Dermis blood vessel endothelial cell (primary cell): Measurements from ENCODE around the gene CEP57L1. TPM values are rescaled to one million over a fixed set of nuclear protein-coding genes. Genes with fewer than 3 reads are reported as not detected.
A peak's percentile ranks its signal among the peaks of the same experiment; 100 is the strongest.

Experiments used
- DNase-seq: peaks from one replicate; pipeline ENCODE4 v3.0.0; 2010
- total RNA-seq: library from RNA; depleted of rRNA; stranded (reverse); fragments of >200 nt; gene quantifications from 2 replicates; pipeline ENCODE4 v1.2.3, GENCODE V29; 2014

Gene CEP57L1
- 17.9 and 24.9 TPM in 2 replicates for total RNA-seq

- peak; percentile 99 for DNase-seq
These were observed at the start of gene CEP57L1 for GRCh38 chr6:109095036-109095834. TSS of gene CEP57L1 (plus strand) at chr6:109095507. CDS start at chr6:109145222, 49,715 bp downstream.

- no peak for DNase-seq
These were observed 47.1 kb upstream of the CEP57L1 start for GRCh38 chr6:109048176-109048575.

GRCh38 chr6:109048670-109049415 lies 46.5 kb upstream of the CEP57L1 start:
- no peak for DNase-seq

GRCh38 chr6:109050012-109050411 lies 45.3 kb upstream of the CEP57L1 start:
- no peak for DNase-seq

GRCh38 chr6:109050447-109051102 lies 44.7 kb upstream of the CEP57L1 start:
- DNase-seq, result no peak

GRCh38 chr6:109051301-109052017 lies 43.8 kb upstream of the CEP57L1 start:
- no peak for DNase-seq

DNA sequence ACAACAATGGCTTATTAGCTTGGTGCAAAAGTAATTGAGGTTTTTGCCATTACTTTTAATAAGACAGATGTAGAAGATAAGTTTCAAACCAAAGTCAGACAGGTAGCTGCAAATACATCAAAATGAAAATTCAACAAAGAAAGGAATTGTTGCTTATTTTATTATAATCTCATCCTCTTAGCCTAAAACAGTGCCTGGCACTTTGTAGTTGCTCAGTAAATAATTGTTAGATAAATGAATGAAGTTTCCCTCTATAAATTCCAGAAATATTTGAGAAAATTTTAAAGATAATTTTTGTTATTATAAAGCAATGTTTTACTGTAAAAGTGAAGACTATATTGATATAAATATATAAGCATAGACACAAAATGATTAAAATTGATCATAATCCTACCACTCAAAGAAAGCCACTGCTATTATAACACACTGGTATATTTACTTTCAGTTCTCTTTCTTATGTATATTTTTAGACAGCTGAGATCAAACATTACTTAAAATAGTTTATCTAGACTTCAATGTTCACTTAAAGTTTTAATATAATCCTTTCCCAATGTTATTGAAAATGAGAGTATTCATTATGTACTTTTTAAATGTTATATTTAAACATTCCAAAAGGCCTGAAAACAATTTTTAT lies 43.2 kb upstream of the CEP57L1 start:
- DNase-seq, result no peak

DNA sequence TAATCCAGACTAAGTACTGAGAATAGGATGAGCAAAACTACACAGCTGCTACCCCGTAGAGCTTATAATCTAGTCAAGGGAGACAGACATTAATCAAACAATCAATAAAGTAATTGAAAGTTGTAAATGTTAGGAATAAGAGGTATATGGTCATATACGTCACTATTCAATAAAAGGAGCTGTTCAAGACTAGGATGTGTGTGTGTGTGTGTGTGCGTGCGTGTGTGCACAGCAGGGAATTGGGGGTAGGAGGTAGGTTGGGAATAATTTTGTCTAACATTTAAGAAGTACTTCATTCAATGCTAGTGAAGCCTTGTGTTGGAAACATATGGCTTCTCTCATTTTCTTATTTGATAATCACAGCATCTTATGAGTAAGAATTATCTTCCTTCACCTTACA lies 42.5 kb upstream of the CEP57L1 start:
- DNase-seq, result no peak

GRCh38 chr6:109053336-109053735 lies 42.0 kb upstream of the CEP57L1 start:
- DNase-seq, result no peak

DNA sequence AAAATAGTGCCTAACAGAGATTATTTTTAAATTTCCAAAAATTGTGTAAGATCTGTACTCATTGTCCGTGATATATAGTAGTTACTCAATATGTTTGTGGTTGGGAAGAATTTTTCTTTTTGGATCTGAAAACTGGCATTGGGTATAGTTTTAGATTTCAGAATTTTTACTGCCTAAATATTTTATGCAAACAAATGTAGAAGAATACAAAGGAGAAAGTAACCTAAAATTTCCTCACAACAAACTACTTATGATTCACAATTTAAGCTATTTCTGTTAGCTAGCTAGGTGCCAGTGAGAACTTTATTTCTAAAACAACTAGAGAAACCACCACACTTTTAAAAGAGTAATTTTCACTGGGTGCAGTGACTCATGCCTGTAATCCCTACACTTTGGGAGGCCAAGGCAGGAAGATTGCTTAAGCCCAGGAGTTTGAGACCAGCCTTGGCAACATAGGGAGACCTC lies 39.5 kb upstream of the CEP57L1 start:
- no peak for DNase-seq

- DNase-seq, result no peak
These were observed 38.6 kb upstream of the CEP57L1 start for GRCh38 chr6:109056661-109057060.

GRCh38 chr6:109058620-109059019 lies 36.7 kb upstream of the CEP57L1 start:
- no peak for DNase-seq

DNA sequence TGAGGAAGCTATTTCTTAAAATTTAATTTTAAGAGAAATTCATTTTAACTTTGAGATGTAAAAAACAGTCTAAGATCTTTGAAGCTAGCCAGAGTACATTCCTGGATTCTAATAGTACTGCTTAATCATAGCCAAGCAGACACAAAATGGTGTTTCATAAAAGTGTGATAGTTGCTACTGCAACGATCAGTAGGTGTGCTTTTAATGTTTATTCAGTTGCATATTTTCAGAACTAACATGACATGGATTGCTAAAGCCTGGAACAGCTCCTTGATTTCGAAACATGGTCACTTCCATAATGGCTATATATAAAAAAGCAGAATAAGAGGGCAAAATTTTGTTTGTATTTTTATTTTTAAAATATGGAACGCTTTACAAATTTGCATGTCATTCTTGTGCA lies 36.2 kb upstream of the CEP57L1 start:
- peak; percentile 9 for DNase-seq

- peak; percentile 95 for DNase-seq
These were observed 35.7 kb upstream of the CEP57L1 start for GRCh38 chr6:109059571-109060021.

- peak; percentile 69 for DNase-seq
These were observed 34.7 kb upstream of the CEP57L1 start for GRCh38 chr6:109060571-109060970.

GRCh38 chr6:109062216-109062615 lies 33.1 kb upstream of the CEP57L1 start:
- no peak for DNase-seq

DNA sequence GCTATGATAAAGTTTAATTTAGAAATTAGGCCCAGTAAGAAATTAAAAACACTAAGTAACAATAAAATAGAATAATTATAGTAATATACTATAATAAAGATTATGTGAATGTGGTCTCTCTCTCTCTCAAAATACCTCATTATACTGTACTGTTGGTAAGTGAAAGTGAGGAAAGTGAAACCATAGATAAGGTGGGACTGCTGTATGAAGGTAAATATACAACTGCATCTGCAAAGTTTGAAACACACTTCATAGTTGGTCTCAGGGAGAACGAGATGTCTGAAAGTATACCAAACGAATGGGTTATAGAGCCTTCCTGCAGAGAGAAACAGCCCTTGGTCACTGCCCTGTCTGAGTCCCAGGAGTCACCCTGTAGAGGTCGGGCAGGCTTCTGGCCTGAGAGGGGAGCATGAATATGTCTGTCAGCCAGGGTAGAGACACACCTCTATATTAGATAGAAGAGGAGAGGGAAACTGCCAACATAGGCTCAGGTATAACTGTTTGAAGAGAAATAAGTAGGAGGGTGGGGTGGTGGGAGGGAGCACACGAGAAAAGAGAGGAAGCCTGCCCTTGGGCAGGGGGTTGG lies 32.4 kb upstream of the CEP57L1 start:
- DNase-seq, result no peak

- no peak for DNase-seq
These were observed 25.6 kb upstream of the CEP57L1 start for GRCh38 chr6:109069746-109070145.

DNA sequence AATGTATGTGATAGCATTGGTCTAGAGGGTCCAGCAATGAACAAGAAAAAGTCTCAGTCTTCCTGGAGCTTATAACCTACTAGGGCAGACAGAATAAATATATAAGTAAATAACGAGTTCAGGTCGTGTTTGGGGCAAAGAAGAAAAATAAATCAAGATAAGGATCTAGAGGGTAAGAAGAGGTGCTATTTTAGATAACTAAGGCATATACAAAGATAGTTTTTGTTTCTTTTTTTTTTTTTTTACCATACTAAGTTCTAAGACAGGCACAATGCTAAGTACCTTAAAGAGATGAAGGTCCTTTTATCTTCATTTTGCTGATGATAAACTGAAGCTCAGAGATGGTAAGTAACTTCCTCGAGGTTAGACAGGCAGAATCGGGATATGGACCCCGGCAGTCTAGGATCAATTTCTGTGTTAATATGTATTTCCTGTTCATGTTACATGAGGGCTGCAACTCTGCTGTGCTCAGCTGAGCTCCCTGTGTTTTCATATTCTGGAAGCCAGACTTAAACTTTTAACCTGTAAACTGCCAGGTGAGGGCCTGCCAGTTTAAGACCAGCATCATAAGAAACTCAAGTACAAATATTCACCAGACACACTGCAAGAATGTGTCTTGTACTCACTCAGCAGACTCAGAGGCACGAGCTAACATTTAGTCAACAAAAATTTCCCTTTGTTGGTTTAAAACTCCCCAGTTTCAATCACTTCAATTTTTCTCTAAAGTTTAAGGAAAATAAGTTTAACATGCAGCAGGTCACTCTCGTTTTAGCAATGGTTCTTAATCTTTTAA lies 24.0 kb upstream of the CEP57L1 start:
- DNase-seq, result no peak

DNA sequence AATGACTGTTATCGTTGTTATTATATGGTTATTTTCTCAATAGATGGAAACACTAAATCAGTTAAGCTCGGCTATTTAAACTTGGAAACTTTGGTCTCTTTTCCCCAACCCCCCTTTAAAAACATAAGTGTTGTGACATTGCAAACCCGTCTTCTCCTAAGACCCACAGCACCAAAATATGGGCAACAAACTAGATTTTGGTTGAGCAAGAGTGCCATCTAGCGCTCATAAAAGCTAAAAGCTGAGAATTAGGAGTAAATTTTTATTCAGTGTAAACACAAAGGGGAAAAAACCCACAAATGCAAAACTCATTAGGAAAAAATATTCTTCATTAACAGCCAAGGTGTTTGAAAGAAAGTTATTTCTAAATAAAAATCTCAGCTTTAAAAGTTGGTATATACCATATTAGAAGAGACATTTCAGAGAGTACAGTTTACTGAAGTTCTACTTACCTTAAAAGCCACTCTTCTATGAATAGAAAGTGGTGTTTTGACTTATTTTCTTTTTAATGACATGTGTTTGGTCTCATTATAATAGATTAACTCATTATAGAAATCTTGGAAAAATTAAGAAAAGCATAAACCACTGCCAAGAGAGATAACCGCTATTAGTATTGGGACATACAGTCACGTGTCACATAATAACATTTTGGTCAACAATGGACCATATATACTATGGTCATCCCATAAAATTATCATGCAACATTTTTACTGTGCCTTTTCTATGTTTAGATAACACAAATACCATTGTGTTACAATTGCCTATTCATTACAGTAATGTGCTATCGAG lies 21.8 kb upstream of the CEP57L1 start:
- peak; percentile 82 for DNase-seq
